Stimulated activated CD8-positive, alpha-beta memory T cell treated with anti-CD3 and anti-CD28 coated beads, Interleukin-7, amount 100 ng/mL, for 24 hours (primary cell): ENCODE results near the gene GDAP2.
A peak's percentile ranks its signal among the peaks of the same experiment; 100 is the strongest.
"Not testable (repeated sequence)": the region's sequence is repeated elsewhere in the genome, so short reads cannot be mapped to it uniquely, and the experiment has no call there.

ENCODE experiments used
- DNase-seq: peaks from one replicate; pipeline ENCODE4 v3.0.0-alpha.2; 2020; ENCODE audit warnings: low read depth

GDAP2 gene

DNA sequence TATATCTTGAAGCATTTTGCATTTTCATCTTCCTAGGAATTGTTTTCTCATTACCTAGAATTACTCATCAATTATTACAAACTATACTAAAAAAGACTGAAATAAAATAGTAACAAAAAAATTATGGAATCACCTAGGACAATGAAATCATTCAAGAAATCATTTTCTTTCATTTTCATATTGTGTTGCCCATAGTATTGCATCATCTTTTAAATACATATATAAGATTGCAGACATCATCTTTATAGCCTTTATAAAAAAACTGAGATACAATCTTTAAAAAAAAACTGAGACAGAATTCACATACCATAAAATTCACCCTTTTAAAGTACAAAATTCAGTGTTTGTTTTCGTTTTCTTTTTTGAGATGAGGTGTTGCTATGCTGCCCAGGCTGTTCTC lies 29.6 kb downstream of the GDAP2 start:
- no peak for DNase-seq

GRCh38 chr1:117897551-117897950 lies 31.9 kb downstream of the GDAP2 start:
- no peak for DNase-seq

DNA sequence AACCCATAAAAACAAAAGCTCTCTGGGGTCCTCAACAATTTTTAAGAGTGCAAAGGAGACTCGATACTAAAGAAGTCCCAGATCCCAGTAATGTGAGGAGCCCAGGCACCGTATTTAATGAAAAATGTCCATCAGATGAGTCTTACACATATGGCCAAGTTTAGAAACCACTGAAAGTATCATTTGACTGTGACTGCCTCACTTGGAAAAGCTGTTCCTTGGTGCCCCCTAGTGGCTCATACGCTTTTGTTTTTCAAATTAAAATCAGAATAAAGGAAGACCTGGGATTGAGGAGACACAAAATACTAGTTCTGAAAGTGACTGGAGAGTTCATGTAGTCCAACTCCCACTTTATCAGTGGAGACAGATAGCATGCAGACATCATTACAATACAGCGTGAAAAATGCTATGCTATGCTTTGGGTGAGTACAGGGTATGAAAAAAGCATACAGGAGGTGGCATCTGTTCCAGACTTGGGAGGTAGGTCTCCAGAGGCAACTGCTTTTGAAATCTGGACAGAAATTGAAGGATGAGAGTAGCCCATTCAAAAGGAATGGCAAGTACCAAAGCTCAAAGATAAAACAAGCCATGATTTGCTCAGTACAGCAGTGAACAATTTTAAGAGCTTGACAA lies 33.8 kb downstream of the GDAP2 start:
- DNase-seq: peak; percentile 37

DNA sequence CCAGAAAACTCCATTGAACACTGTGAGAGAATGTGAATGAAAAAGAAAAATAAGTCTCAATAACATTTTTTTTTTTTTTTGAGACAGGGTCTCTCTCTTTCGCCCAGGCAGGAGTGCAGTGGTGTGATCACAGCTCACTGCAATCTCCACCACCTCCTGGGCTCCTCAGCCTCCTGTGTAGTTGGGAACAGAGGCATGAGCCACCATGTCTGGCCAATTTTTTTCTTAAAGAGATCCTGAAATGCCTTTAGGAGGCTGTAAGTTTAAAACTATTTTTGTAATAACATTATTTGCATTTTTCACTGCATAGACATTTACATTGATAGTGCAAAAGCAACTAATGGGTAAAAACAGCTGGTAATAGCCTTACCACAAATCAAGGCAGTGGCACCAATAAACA lies 35.3 kb downstream of the GDAP2 start:
- no peak for DNase-seq

GRCh38 chr1:117892512-117892911 lies 36.9 kb downstream of the GDAP2 start:
- no peak for DNase-seq

- no peak for DNase-seq
These were observed 39.0 kb downstream of the GDAP2 start for GRCh38 chr1:117890452-117890851.

- DNase-seq: no peak
These were observed 43.2 kb downstream of the GDAP2 start for GRCh38 chr1:117886101-117886795.

DNA sequence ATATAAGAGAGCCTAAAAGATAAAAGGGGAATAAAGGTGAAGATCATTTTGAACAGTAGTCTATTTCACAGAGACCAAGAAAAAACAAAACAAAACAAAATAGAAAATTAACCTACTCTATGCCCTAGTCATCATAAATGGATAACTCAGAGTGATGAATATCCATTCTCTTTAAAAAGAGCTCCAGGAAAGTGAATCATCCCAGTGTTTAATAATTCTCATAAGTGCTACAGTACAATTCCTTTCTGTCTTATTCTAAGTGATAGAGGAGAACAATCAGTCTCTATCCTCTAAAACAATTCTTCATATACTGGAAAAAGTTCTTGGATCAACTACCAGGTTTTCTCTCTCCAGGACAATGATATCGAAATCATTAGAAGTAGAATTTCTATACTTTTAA lies 45.8 kb downstream of the GDAP2 start:
- no peak for DNase-seq

- no peak for DNase-seq
These were observed 50.1 kb downstream of the GDAP2 start for GRCh38 chr1:117879284-117879683.

- no peak for DNase-seq
These were observed 51.6 kb downstream of the GDAP2 start for GRCh38 chr1:117877823-117878222.

GRCh38 chr1:117871013-117871412 lies 58.4 kb downstream of the GDAP2 start:
- no peak for DNase-seq

GRCh38 chr1:117861694-117862093 lies 67.7 kb downstream of the GDAP2 start:
- DNase-seq: no peak

GRCh38 chr1:117860896-117861610 lies 68.4 kb downstream of the GDAP2 start:
- DNase-seq: no peak

GRCh38 chr1:117859901-117860300 lies 69.5 kb downstream of the GDAP2 start:
- no peak for DNase-seq

DNA sequence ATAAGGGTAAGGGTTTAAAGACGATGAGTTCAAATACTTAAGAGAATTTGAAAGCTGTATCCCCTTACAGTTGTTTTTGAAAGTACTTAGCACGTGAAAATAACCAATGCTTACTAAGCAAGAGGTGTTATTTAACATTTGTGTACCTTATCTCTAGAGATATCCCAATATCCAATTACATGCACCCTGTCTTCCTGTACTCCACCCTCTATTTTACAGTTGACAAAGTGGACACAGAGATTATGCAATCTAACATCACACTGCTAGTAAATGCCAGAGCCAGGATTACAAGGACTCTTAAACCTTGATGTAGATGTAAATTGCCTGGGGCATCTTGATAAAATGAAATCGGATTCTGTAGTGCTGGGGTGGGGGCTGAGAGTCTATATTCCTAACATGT lies 72.0 kb downstream of the GDAP2 start:
- no peak for DNase-seq

DNA sequence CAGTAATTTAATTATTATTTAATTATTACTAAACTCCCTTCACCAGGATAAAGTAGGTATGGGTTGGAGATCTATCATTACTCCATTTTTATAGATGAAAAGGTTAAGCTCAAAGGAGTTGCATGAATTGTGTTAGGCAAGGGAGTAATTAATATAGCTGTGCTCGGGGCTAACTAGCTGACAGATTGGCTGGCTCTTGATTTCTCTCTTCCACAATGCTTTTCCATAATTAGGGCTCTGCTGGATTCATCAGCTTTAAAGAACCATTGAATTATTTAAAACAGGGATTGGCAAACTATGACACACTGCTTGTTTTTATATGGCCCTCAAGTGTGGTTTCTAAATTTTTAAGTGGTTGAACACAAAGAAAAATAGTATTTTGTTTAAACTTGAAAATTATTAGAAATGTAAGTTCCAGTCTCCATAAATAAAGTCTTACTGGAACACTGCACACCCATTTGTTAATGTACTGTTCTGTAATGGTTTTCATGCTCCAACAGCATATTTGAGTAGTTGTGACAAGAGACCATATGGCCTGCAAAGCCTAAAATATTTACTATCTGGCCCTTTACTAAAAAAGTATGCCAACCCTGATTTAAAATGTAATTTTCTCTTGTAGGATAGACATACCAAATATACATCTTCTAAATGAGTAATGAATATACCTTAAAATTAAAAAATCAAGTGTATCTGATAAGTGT lies 76.4 kb downstream of the GDAP2 start:
- DNase-seq: no peak

- no peak for DNase-seq
These were observed 77.7 kb downstream of the GDAP2 start for GRCh38 chr1:117851687-117852086.

GRCh38 chr1:117846674-117847425 lies 82.6 kb downstream of the GDAP2 start:
- no peak for DNase-seq

GRCh38 chr1:117844478-117844877 lies 84.9 kb downstream of the GDAP2 start:
- DNase-seq: not testable (repeated sequence)

GRCh38 chr1:117843791-117844190 lies 85.6 kb downstream of the GDAP2 start:
- no peak for DNase-seq

- DNase-seq: no peak
These were observed 86.8 kb downstream of the GDAP2 start for GRCh38 chr1:117842408-117843170.
